ENCODE measurements around the gene ADCYAP1. TPM values are rescaled to one million over a fixed set of nuclear protein-coding genes. Genes with fewer than 3 reads are reported as not detected.

ADCYAP1 gene
- total RNA-seq, 1 experiment from 2014 or later = not detected

- no peak for DNase-seq
- peaks cover 13% of the 10 kb centered on the region for H3K23me2 ChIP-seq (ENCODE audit: insufficient read length, low read depth, low read length, poor library complexity, severe bottlenecking)
Observed at GRCh38 chr18:911486-911885, 6.8 kb downstream of the ADCYAP1 start.

More at GRCh38 chr18:911486-911885, 6.8 kb downstream of the ADCYAP1 start:
- Histone ChIP-seq H3K79me1 (ENCODE audit: insufficient read depth, low read depth, low read length, poor library complexity, severe bottlenecking) (no peaks in the 10 kb centered on the region), H3K9ac (ENCODE audit: extremely low read depth, insufficient read length, low read length) (no peak overlapping the region), H3K27ac (ENCODE audit: insufficient read length, low read depth, low read length) (no peak overlapping the region), H4K8ac (replicated peaks; ENCODE audit: insufficient read length, low read depth, low read length) (no peak overlapping the region), H4K20me1 (ENCODE audit: control insufficient read depth, insufficient read depth, insufficient read length) (no peaks in the 10 kb centered on the region), H2AFZ (ENCODE audit: low read length) (no peak overlapping the region), H3K4me1 (ENCODE audit: insufficient read depth, low read length) (no peaks in the 10 kb centered on the region), H3T11ph (ENCODE audit: low read length) (no peak overlapping the region), H4K91ac (ENCODE audit: insufficient read length, low read depth, low read length) (no peak overlapping the region), H2BK120ac (ENCODE audit: low read depth, low read length, poor library complexity, severe bottlenecking) (no peak overlapping the region), H3K79me2 (ENCODE audit: insufficient read depth, low read length) (no peaks in the 10 kb centered on the region), H3K18ac (ENCODE audit: insufficient read length, low read depth, low read length) (no peak overlapping the region), H3K4ac (ENCODE audit: low read depth, low read length) (no peak overlapping the region), H3K23ac (ENCODE audit: insufficient read length, low read depth, low read length) (no peak overlapping the region), H3K27me3 (ENCODE audit: insufficient read depth, low read length) (peaks cover 48% of the 10 kb centered on the region), H2BK12ac (ENCODE audit: insufficient read length, low read depth, low read length) (no peak overlapping the region), H4K5ac (ENCODE audit: insufficient read length, low read depth, low read length) (no peak overlapping the region), H3K56ac (ENCODE audit: insufficient read length, low read depth, low read length) (no peak overlapping the region), H3K9me3 (ENCODE audit: control insufficient read depth, low read depth, low read length) (no peaks in the 10 kb centered on the region), H2AK5ac (ENCODE audit: insufficient read length, low read length) (no peak overlapping the region), H3K14ac (ENCODE audit: insufficient read depth, low read length) (no peak overlapping the region), H2BK5ac (ENCODE audit: insufficient read length, low read length) (no peak overlapping the region), H2BK15ac (ENCODE audit: low read depth, low read length) (no peak overlapping the region), H3K4me2 (ENCODE audit: insufficient read depth, insufficient read length, low read length) (no peak overlapping the region), H2BK20ac (ENCODE audit: low read depth, low read length, poor library complexity, severe bottlenecking) (no peak overlapping the region)
- Mint-ChIP-seq H3K36me3 (ENCODE audit: insufficient read depth in 1 of 3, low read depth in 3 of 3) (no peaks in the 10 kb centered on the region), H3K27me3 (ENCODE audit: low read depth) (peaks cover 95% of the 10 kb centered on the region), H3K4me1 (peaks cover 9 to 15% of the 10 kb centered on the region in 2 experiments), H3K27ac (no peak overlapping the region), H3K4me3 (no peak overlapping the region), H3K9me3 (no peaks in the 10 kb centered on the region; a peak in 3 of 5 replicates)
- no CpG with 5 or more reads among the region's 7 CpGs for WGBS (ENCODE audit: extremely low coverage, insufficient read length, low lambda C conversion rate)
- TF ChIP-seq CTCF (conservative IDR thresholded peaks at IDR 0.05) = no peak
